Bronchial epithelial cell (primary cell): ENCODE results near the gene LRRC4C. TPM values are rescaled to one million over a fixed set of nuclear protein-coding genes. Genes with fewer than 3 reads are reported as not detected.

Experiments
- DNase-seq: peaks from one replicate; pipeline ENCODE4 v3.0.0-alpha.2; 2010; ENCODE audit warnings: low read depth
- FAIRE-seq: peaks from 2 replicates; lab custom pipeline; 2011; peaks lifted over from hg19 to GRCh38; lab: Jason Lieb, UNC
- H3K27me3 ChIP-seq: 2 replicates; pipeline ENCODE4 v1.5.1; 2011; ENCODE audit warnings: low read length; ENCODE audit not compliant: control insufficient read depth, insufficient read depth
- H3K36me3 ChIP-seq: 2 replicates; pipeline ENCODE4 v1.5.1; 2011; ENCODE audit warnings: low read length; ENCODE audit not compliant: control insufficient read depth, insufficient read depth
- H3K4me3 ChIP-seq: 2 replicates; pipeline ENCODE4 v1.5.1; 2011; ENCODE audit warnings: mild to moderate bottlenecking, low read depth, low read length, control low read depth
- total RNA-seq: library from RNA; depleted of rRNA; stranded (reverse); fragments of >200 nt; gene quantifications from 2 replicates; pipeline ENCODE4 v1.2.1, GENCODE V29; 2014
- TF ChIP-seq, protein P1 (sequence below): IDR thresholded peaks from 2 replicates; pipeline ENCODE4 v1.5.1; 2011; ENCODE audit warnings: mild to moderate bottlenecking, moderate library complexity, low read length, control low read depth, inconsistent platforms; ENCODE audit not compliant: insufficient read depth, severe bottlenecking

LRRC4C gene
- total RNA-seq, 1 donor from 2014 or later = not detected

GRCh38 chr11:41494716-41495115 lies 35.3 kb upstream of the LRRC4C start:
- H3K4me3 ChIP-seq = no peak overlapping the region
- H3K36me3 ChIP-seq = no peaks in the 10 kb centered on the region
- FAIRE-seq (no peak), DNase-seq (no peak)
- TF ChIP-seq, protein P1, sequence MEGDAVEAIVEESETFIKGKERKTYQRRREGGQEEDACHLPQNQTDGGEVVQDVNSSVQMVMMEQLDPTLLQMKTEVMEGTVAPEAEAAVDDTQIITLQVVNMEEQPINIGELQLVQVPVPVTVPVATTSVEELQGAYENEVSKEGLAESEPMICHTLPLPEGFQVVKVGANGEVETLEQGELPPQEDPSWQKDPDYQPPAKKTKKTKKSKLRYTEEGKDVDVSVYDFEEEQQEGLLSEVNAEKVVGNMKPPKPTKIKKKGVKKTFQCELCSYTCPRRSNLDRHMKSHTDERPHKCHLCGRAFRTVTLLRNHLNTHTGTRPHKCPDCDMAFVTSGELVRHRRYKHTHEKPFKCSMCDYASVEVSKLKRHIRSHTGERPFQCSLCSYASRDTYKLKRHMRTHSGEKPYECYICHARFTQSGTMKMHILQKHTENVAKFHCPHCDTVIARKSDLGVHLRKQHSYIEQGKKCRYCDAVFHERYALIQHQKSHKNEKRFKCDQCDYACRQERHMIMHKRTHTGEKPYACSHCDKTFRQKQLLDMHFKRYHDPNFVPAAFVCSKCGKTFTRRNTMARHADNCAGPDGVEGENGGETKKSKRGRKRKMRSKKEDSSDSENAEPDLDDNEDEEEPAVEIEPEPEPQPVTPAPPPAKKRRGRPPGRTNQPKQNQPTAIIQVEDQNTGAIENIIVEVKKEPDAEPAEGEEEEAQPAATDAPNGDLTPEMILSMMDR = no peak
- H3K27me3 ChIP-seq = no peaks in the 10 kb centered on the region

- no peaks in the 10 kb centered on the region for H3K27me3 ChIP-seq
- no peaks in the 10 kb centered on the region for H3K36me3 ChIP-seq
- no peak for FAIRE-seq
- DNase-seq = peak; percentile 25
- H3K4me3 ChIP-seq = no peak overlapping the region
- TF ChIP-seq, protein P1 = no peak
Measured at GRCh38 chr11:41486424-41486823, 27.0 kb upstream of the LRRC4C start.

GRCh38 chr11:41483956-41484355 lies 24.5 kb upstream of the LRRC4C start:
- no peak for DNase-seq
- Histone ChIP-seq H3K36me3 (no peaks in the 10 kb centered on the region), H3K4me3 (no peak overlapping the region), H3K27me3 (no peaks in the 10 kb centered on the region)
- FAIRE-seq = no peak
- TF ChIP-seq, protein P1 = no peak

- DNase-seq = no peak
- Histone ChIP-seq H3K4me3 (no peak overlapping the region), H3K27me3 (no peaks in the 10 kb centered on the region), H3K36me3 (no peaks in the 10 kb centered on the region)
- TF ChIP-seq, protein P1 = no peak
- no peak for FAIRE-seq
Measured at GRCh38 chr11:41479179-41479578, 19.7 kb upstream of the LRRC4C start.

DNA sequence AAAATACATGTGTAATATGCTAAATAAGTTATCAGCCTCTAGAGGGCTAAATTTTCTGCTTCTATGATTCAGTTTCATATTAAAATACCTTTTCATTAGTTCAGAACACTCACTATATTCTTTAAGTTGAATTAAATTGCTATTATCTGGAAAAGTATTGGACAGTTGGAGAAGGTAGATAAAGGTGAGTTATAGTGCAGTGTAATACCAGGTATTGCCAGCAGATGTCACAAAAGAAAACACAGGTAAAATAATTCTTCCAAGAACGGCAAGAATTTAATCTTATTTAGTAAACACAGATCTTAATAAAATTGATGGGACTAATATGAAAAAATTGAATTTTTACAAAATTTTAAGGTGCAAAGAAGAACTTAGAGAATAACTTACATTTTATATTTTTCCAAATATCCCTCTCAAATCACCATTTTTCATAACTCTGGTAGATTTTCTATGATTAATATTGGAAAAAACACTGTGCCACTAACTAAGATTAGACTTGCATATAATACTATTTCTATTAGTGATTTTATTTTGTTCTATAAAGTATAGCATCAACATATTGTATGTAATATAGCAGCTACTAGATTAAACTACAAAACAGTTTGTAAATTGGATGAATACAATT lies 1.7 kb upstream of the LRRC4C start:
- no peaks in the 10 kb centered on the region for H3K36me3 ChIP-seq
- DNase-seq (peak; percentile 29), FAIRE-seq (no peak)
- H3K27me3 ChIP-seq = peaks cover 3% of the 10 kb centered on the region
- no peak overlapping the region for H3K4me3 ChIP-seq
- TF ChIP-seq, protein P1 = peak; percentile 40

GRCh38 chr11:41458641-41459040 lies 811 bp downstream of the LRRC4C start:
- H3K27me3 ChIP-seq = peaks cover 3% of the 10 kb centered on the region

More at GRCh38 chr11:41458641-41459040, 811 bp downstream of the LRRC4C start:
- FAIRE-seq (no peak), DNase-seq (no peak)
- H3K4me3 ChIP-seq = no peak overlapping the region
- TF ChIP-seq, protein P1 = no peak
- H3K36me3 ChIP-seq = no peaks in the 10 kb centered on the region
